Mucosa of gallbladder (tissue), 1 donor: ENCODE measurements around the gene ATP5PD. TPM values are rescaled to one million over a fixed set of nuclear protein-coding genes. Genes with fewer than 3 reads are reported as not detected.
A peak's percentile ranks its signal among the peaks of the same experiment; 100 is the strongest.
"Not testable (repeated sequence)": the region's sequence is repeated elsewhere in the genome, so short reads cannot be mapped to it uniquely, and the experiment has no call there.

Experiments
- DNase-seq: peaks from one replicate; pipeline ENCODE4 v3.0.0-alpha.2; 2020; ENCODE audit warnings: low spot score
- total RNA-seq: library from RNA; stranded (reverse); gene quantifications from one replicate; pipeline ENCODE4 v1.2.1, GENCODE V29; 2021
- donor health status: DM: no; HTN: no; CAD: no.

Gene ATP5PD
- total RNA-seq, 1 donor from 2014 or later, result 226 TPM

DNA sequence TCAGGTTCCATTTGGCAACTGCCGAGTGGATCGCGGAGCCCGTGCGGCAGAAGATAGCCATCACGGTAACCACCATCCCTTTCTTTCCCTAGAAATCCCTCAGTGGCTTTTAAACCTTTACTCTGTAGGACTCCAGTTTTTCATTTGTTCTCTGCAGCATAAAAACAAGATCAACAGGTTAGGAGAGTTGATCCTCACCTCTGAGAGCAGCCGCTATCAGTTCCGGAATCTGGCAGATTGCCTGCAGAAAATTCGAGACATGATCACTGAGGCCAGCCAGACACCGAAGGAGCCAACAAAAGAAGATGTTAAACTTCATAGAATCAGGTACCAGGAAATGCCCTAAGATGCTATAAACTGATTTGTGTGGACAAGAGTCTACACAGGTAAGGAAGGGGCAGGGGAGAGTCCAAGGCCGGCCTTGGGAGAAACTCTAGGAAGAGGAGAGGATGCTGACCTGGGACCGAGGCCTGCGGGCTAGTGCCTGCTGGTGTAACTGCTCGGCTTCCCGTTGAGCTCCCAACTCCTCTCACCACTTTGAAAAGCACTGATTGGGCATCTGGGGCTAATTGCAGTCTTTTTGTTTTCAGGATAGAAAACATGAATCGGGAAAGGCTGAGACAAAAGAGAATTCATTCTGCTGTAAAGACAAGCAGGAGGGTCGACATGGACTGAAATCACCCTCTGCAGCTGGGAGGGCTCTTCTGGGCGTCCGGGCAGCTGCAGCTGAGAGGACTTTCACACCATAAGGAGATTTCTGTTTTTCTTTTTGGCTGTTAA is 26.2 kb downstream of the ATP5PD start:
- no peak for DNase-seq

- DNase-seq, result no peak
Measured at GRCh38 chr17:75019710-75020109, 27.1 kb downstream of the ATP5PD start.

DNA sequence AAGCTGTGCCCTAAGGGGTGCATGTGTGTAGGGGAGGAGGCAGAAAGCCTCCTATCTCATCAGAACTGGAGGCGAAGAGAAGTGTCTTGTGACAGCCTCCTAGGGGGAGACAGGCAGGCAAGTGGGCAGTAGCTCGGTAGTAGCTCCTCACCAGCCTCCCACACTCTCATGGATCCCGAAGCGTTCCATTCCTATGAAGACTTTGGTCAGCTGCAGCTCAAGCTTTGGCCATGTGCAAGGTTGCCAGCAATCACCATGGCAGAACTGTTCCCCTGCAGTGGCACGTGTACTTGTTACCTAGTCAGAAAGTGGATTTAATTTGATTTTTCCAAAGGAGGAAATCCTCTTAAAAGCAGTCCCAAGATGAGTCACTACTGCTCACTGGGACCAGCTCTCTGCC is 27.6 kb downstream of the ATP5PD start:
- no peak for DNase-seq

DNA sequence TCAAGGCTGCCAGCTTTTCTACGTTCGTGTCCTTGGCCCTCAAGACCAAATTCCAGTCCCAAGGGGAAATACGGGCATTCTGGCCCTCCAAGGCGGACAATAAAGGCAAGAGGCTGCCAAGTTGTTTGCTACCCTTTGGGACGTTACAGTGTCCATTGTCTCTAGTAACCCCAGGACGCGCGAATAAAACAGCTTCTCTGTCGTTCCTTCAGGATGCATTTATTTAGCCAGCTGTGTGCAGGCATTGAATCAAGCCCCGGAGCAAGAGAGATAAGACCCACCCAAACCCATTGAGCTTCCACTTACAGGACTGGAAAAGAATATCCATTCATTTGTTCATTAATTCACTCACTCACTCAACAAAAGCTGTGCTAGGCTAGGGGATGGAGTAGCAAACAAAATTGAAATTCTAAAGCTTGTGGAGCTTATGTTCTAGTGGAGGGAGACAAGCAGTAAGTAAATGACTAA is 33.6 kb downstream of the ATP5PD start:
- no peak for DNase-seq

DNA sequence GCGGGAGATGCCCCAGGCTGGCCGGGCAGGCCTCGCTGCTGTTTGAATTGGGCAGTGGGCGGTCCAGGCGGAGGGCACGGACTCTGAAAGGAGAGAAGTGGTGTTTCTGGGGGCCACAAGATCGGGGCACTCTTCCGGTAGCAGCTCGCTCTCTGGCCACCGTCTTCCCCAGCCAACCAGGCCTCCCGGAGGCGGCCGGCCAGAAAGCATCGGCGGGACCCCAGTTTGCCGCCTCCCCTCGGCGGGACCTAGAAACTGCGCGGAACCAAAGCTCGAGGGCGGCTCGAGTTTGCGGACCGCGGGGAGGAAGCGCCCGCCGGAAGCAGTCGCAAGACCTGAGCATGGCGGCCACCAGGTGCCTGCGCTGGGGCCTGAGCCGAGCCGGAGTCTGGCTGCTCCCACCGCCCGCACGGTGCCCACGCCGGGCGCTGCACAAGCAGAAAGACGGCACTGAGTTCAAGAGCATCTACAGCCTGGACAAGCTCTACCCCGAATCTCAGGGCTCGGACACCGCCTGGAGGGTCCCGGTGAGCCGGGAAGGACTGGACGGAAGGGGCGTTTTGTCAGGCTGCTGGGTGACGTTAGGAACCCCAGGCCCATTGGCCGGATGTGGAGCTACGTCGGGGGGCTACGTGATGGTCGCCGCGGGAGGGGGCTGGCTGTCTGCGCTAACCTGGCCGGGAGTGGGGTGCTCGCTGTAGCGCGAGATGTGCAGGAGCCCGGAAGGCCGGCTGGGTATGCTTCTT is 34.2 kb downstream of the ATP5PD start, which contains the start of gene MRPL58:
MRPL58 (plus strand) TSS at position 325 of the 746 bp plus-strand sequence; CDS start at position 342, 17 bp downstream.
- DNase-seq, result peak; percentile 83

DNA sequence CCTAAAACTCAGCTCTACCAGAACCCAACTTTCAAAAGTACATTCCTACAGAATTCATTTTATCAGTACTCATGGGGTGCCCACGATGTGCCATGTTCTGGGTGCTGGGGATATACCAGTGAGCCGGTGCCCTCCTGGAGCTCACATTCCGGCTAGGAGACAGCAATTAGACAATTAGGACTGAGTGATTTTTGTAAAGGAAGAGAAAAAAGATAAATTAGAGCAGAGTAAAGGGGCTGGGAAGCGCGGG is 34.7 kb downstream of the ATP5PD start:
- DNase-seq, result no peak

- peak; percentile 72 for DNase-seq
Measured at GRCh38 chr17:75011401-75012095, 35.2 kb downstream of the ATP5PD start.

DNA sequence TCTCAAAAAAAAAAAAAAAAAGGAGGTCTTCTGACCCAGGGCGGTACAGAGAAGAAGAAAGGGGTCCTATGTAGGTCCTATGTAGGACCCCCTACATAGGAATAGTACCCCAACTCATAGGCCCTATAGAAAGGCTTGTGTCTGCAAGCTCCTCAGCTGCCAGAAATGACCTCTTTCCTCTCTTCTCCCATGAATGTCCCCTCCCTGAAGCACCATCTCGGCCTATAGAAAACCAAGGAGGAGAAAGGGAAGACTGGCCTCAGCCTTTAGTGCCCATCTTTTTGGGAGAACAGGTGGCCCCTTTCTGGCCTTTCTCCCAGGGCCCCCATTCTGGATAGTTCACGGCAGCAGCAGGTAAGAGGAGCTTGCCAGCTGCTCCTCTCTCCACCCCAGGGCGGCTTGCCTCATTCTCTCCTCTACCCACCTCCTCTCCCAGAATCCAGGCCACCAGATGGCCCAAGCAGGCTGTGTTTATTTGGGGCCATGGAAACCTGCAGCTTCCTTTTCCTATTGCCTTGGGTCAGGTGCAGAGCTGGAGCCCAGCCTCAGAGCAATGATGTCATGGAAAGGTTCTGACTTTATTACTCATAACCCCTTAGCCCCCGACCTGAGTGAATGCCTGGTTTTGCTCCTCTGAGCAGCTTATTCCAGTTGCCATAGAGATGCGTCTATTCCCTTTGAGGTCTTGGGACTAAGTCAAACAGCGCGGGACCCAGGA is 35.9 kb downstream of the ATP5PD start:
- no peak for DNase-seq

GRCh38 chr17:75009139-75009724 is 37.5 kb downstream of the ATP5PD start:
- DNase-seq, result no peak

DNA sequence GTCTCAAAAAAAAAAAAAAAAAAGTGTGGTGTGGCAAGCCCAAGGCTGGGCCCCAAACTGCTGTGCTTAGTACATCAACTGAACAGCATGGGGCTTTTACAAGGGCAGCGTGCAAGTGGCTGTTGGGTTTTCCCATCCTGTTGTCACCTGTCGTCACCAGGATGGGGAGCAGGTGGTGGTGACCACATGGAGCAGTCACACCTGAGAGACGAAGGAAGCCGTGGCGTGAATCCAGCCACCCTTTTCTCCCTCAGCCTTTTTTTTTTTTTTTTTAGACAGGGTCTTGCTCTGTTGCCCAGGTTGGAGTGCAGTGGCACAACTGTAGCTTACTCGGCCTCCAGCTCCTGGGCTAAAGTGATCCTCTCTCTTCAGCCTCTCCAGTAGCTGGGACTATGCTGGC is 38.4 kb downstream of the ATP5PD start:
- DNase-seq, result no peak

DNA sequence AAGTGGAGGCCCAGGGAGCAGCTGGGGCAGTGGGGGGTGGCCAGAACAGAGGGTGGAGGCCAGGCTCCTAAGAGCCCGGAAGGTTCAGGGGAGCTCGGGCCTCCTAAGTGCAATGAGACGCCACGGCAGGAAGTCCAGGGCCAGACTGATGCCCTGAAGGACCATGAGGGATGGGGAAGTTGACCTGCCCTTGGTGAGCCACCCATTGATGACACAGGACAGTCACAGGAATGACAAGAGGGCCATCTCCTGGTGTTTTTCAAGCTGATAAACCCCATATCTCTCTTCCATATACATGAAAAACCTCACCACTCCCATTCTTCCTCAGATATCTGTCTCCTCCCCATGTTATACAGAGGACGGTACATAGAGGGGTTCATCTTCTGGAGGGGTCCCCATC is 40.1 kb downstream of the ATP5PD start:
- DNase-seq, result no peak

GRCh38 chr17:75006084-75006483 is 40.7 kb downstream of the ATP5PD start:
- DNase-seq, result not testable (repeated sequence)

DNA sequence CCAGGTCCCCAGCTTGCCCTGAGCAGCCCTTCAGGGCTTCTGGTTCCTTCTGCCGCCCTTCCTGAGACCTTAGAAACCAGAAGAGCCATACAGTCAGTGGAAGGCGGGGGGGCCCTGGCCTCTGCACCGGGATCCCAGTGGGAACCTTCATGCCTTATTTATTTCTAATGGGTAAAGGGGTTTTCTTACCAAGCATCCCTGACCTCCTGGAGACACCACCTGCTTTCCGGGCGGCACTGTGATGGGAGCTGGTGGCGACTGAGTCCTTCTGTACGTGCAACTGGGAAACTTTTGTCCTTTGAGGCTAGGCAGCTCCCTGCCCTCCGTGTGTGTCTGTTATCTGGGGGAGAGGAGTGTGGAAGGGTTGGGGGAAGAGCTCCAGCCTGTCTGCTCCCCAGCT is 41.5 kb downstream of the ATP5PD start:
- no peak for DNase-seq

DNA sequence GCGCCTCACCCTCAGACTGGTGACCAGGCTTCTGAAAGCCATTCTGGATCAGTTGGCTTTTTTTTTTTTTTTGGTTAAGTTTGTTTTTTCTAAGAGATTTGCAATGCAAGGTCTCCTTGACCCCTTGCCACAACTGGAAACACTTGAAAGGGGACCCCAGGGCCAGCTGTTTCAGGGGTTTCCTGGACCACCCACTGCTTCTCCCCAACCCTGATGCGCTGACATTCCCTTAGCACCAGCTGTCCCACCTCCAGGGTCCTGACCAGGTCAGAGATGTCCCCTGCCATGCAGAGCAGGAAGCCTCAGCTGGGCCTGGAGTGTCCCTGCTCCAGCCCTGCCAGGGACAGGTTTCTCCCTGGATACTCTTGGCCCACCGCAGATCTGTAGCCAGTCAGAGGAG is 42.4 kb downstream of the ATP5PD start:
- DNase-seq, result no peak

- no peak for DNase-seq
Measured at GRCh38 chr17:75003957-75004355, 42.8 kb downstream of the ATP5PD start.

DNA sequence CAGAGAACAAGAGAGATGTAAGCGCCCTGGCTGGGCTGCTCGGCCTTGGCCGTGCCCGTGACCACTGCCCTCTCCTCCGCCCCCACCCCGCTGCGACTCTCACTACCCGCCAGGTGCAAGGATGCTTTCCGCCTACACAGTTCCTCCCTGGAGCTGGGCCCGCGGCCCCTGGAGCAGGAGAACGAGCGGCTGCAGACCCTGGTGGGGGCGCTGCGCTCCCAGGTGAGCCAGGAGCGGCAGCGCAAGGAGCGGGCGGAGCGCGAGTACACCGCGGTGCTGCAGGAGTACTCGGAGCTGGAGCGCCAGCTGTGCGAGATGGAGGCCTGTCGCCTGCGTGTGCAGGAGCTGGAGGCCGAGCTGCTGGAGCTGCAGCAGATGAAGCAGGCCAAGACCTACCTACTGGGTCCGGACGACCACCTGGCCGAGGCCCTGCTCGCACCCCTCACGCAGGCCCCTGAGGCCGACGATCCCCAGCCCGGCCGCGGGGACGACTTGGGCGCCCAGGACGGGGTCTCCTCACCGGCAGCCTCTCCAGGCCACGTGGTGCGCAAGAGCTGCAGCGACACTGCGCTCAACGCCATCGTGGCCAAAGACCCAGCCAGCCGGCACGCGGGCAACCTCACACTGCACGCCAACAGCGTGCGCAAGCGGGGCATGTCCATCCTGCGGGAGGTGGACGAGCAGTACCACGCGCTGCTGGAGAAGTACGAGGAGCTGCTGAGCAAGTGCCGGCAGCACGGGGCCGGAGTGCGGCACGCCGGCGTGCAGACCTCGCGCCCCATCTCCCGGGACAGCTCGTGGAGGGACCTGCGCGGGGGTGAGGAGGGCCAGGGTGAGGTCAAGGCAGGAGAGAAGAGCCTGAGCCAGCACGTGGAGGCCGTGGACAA is 43.5 kb downstream of the ATP5PD start:
- DNase-seq, result no peak

GRCh38 chr17:75001915-75002843 is 44.6 kb downstream of the ATP5PD start:
- no peak for DNase-seq

DNA sequence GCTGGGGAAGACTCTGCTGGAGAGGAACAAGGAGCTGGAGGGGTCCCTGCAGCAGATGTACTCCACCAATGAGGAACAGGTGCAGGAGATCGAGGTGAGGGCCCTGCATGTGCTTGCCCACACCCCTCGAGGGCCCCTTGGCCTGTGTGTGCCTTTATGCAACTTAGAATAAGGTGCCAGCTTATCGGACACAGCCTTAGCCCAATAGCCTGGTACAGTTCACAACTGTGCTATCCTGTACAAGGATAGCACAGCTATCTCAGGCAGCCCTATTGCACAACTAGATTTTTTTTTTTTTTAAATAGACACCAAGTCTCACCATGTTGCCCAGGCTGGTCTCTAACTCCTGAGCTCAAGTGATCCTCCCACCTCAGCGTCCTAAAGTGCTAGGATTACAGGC is 47.2 kb downstream of the ATP5PD start:
- DNase-seq, result no peak

- no peak for DNase-seq
Measured at GRCh38 chr17:74998783-74999182, 48.0 kb downstream of the ATP5PD start.

GRCh38 chr17:74995847-74996246 is 50.9 kb downstream of the ATP5PD start:
- DNase-seq, result no peak
